HG02970 (cell line): ENCODE results near the gene DDX25.

Source experiments
- ATAC-seq: cut with Tn5 transposase; IDR thresholded peaks from one replicate; pipeline ENCODE4 v1.9.1; 2021; ENCODE audit warnings: mild to moderate bottlenecking, moderate library complexity, moderate number of reproducible peaks; ENCODE audit not compliant: unreplicated experiment, low FRiP score

DDX25 gene

DNA sequence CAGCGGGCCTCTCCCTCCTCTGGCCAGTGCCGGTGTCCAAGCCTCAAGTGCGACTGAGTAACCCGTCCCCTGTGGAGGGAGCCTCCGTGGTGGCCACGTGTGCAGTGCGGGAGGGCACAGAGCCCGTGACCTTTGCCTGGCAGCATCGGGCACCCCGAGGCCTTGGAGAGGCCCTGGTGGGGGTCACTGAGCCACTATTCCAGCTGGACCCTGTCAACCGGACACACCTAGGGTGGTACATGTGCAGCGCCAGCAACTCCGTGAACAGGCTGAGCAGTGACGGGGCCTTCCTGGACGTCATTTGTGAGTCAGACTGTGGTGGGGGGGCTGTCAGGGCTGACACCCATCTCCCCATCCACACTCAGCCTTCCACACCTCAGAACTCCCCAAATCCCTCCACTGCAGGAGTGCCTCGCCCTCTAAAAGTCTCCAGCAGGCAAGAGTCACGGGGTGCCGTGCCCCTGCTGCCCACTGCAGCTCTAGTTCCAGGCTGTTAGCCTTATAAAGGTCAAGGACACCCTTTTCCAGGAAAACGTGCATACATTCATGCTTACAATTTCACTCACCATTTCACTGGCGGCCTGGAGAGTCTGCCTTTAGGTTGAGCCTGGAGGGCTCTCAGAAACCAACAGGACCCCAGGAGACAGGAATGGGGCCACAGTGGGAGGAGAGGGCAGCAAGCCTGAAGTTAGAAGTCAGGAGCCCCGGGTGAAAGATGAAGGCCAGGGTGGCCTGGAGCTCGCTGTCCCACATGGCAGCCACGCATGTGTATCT lies 44.2 kb downstream of the DDX25 start:
- no peak for ATAC-seq

- no peak for ATAC-seq
Observed at GRCh38 chr11:125949271-125950177, 45.2 kb downstream of the DDX25 start.

GRCh38 chr11:125950178-125950490 lies 45.8 kb downstream of the DDX25 start:
- no peak for ATAC-seq

- no peak for ATAC-seq
Observed at GRCh38 chr11:125950696-125951651, 46.7 kb downstream of the DDX25 start.

DNA sequence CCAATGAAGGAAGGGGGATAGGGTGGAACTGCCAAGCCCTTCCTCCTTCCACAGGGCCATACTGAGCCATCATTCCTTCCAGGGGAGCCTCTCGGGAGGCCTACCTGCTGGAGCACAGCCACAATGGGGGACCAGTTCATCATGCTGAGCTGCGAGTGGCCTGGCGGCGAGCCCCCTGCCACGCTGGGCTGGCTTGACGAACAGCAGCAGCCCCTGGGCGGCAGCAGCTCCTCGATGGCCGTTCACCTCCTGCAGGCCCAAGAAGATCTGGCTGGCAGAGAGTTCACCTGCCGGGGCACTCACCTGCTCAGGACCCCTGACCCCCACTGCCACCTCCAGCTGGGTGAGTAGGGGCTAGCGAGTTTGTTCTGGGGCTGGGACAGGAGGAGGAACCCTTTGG lies 47.4 kb downstream of the DDX25 start:
- no peak for ATAC-seq

GRCh38 chr11:125952559-125952958 lies 48.3 kb downstream of the DDX25 start:
- ATAC-seq = no peak

- no peak for ATAC-seq
Observed at GRCh38 chr11:125952973-125953372, 48.7 kb downstream of the DDX25 start.

DNA sequence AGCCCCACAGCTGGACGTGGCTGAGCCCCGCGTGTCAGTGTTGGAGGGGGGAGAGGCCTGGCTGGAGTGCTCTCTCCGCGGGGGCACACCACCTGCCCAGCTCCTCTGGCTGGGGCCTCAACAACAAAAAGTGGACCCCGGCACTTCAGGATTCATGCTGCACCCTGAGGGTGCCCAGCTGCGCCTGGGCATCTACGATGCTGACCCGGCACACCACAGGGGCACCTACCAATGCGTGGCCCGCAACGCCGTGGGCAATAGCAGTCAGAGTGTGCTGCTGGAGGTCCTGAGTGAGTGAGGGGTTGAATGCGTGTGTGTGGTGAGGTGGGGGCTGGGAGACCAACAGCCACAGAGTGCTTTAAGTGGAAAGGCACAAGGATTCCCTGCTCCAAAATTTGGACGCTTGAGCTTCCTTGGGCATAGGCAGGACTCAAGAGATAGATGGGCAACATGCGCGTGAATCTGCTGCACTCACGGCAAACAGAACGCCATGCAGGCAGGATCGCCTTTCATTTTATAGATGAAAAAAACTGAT lies 49.2 kb downstream of the DDX25 start:
- no peak for ATAC-seq

- no peak for ATAC-seq
Observed at GRCh38 chr11:125954123-125954944, 50.0 kb downstream of the DDX25 start.

DNA sequence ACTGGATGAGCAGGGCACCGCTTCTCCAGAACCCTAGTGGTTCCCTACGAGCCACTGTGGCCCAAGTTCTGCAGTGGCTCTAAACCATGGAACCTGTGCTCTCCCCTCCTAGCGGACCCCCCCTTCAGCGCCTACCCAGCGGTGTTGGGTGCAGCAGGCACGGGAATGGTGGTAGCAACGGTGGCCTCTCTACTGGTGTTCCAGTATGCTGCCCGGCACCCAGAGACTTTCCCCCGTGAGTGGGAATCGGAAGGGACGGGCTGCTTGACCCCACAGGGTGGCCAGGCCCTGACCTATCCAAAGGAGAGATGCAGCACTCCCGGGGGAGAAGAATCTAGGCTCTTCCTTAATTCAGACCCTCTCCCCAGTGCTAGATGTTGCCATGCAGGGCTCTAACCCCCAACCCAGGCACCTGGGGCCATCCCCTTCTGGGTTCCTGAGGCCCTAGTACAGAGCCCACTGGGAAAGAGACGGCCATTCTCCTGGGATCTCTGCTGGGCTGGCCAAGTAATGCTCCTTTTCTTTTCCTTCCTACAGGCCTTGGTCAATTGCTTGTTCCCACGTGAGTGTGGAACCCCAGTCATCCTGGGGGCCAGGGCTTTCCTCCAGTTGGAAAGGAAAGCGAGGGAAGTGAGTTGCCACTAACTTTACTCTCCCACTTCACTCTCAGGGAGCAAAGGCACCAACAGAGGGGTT lies 50.8 kb downstream of the DDX25 start:
- no peak for ATAC-seq

DNA sequence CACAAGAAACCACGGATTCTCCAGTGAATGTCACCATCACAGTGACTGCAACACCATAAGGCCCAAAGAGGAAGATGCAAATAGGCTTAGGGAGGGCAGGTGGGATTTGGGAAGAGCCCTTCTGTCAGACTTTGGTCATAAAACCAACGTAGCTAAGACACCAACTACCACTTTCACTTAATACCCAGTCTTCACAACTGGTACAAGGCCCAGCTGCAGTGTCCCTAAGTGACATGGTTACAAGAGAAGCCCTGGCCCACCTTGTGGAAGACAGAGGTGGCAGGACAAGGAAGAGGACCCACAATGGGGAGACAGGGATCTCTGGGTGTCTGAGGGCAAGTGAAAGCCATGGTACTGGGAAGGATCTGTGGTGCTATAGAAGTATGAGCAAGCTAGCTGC lies 51.5 kb downstream of the DDX25 start:
- no peak for ATAC-seq

DNA sequence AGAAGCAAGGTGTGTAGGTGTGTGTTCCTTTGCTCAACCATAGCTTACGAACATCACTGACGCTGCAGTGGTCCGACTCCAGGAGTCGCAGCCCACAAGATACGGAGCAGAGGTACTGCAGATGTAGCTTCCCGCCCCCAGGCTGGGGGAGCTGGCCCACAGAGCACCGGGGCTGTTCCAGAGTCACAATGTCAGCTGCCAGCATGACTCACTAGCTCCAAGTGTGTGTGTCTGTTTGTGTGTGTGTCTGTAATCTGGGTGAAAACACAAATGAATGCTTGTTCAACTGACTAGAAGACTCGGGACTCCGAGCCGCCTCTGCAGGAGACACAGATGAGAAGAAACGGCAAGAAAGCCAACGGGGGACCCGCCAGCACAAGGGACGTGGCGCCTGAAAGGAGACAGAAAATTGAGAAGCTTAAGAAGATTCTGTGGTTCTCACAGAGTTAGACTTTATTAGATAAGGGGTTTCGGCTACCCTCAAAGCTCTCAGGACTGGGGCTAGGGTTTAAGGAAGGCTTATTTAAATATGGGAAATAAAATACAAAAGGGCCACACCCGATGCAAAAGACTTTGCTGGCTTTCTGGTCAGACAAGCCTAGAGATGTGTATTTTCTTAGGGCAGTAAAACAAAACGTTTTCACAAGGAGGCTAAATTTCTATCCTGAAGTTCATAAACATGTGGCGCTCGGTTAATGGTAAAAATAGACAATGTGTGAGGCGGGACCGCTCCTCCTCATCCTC lies 52.3 kb downstream of the DDX25 start:
- ATAC-seq = no peak

DNA sequence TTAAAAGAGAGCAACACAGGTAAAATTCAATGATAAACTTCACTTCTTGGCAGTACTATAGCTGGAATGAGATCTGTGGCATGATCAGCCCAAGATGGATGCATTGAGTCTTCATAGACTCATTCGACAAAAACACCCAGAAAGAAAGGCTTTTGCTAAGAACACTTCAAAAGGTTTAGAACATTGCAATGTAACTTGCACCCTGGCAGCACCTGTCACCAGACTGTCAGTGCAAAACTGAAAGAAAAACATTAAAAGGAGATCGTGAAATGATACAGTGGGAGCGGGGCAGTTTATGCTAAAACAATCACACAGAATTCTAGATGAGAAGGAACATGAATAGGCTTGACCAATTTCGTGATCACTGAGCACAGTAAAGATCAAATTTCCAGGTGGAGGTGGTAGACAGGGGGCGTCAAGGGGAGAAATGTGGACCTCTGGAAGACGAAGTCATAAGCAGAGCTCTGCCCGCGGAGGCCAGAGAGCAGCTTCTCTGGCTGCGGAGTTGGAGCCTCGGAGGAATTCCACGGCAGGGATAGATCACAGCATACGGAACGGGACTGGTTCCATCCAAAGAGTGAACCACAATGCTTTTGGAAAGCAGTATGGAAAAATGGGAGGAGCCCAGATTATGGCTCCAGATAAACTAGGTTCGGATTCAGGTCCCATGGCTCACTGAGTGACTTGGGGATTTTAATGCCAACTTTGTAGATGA lies 53.5 kb downstream of the DDX25 start:
- ATAC-seq = no peak

GRCh38 chr11:125958872-125959400 lies 54.6 kb downstream of the DDX25 start:
- ATAC-seq = no peak

GRCh38 chr11:125959511-125959910 lies 55.2 kb downstream of the DDX25 start:
- no peak for ATAC-seq

- ATAC-seq = no peak
Observed at GRCh38 chr11:125959931-125960330, 55.6 kb downstream of the DDX25 start.

GRCh38 chr11:125960771-125961170 lies 56.5 kb downstream of the DDX25 start:
- ATAC-seq = no peak
